ENCODE results near the gene GLYATL1.

- no peak for TF ChIP-seq POLR2AphosphoS5 (IDR thresholded peaks at IDR 0.05)
- TF ChIP-seq, protein P1, sequence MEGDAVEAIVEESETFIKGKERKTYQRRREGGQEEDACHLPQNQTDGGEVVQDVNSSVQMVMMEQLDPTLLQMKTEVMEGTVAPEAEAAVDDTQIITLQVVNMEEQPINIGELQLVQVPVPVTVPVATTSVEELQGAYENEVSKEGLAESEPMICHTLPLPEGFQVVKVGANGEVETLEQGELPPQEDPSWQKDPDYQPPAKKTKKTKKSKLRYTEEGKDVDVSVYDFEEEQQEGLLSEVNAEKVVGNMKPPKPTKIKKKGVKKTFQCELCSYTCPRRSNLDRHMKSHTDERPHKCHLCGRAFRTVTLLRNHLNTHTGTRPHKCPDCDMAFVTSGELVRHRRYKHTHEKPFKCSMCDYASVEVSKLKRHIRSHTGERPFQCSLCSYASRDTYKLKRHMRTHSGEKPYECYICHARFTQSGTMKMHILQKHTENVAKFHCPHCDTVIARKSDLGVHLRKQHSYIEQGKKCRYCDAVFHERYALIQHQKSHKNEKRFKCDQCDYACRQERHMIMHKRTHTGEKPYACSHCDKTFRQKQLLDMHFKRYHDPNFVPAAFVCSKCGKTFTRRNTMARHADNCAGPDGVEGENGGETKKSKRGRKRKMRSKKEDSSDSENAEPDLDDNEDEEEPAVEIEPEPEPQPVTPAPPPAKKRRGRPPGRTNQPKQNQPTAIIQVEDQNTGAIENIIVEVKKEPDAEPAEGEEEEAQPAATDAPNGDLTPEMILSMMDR (IDR thresholded peaks at IDR 0.05): no peak
- TF ChIP-seq EP300 (IDR thresholded peaks at IDR 0.05): no peak
- TF ChIP-seq POLR2A (IDR thresholded peaks at IDR 0.05): no peak
These were observed 24.3 kb downstream of the GLYATL1 start for GRCh38 chr11:58963551-58964104.
